Liver (tissue), 9 donors: ENCODE results near the gene RFLNA. TPM values are rescaled to one million over a fixed set of nuclear protein-coding genes. Genes with fewer than 3 reads are reported as not detected.

Source experiments
- DNase-seq: peaks from one replicate; pipeline ENCODE4 v3.0.0-alpha.2; 2017; ENCODE audit warnings: low spot score
- H3K27ac ChIP-seq, 2 donors: one replicate each; pipeline ENCODE4 v1.7.0; 2013; ENCODE audit warnings: inconsistent platforms in 2 of 2, low read length in 2 of 2, control low read depth in 1 of 2, low read depth in 1 of 2, mild to moderate bottlenecking in 1 of 2
- H3K27me3 ChIP-seq, 4 donors: one replicate each; pipeline versions ENCODE4 v1.6.1 to v1.7.0; 2013; ENCODE audit warnings: low read length in 3 of 4, inconsistent platforms in 1 of 4, mild to moderate bottlenecking in 1 of 4, moderate library complexity in 1 of 4; ENCODE audit not compliant: control insufficient read depth in 4 of 4, insufficient read depth in 4 of 4
- H3K36me3 ChIP-seq, 4 donors: one replicate each; pipeline versions ENCODE4 v1.6.1 to v1.7.0; 2013; ENCODE audit warnings: low read length in 3 of 4, mild to moderate bottlenecking in 3 of 4, low read depth in 1 of 4, moderate library complexity in 1 of 4; ENCODE audit not compliant: control insufficient read depth in 4 of 4, insufficient read depth in 3 of 4
- H3K4me1 ChIP-seq, 4 donors: one replicate each; pipeline versions ENCODE4 v1.6.1 to v1.7.0; 2013; ENCODE audit warnings: low read length in 3 of 4, mild to moderate bottlenecking in 3 of 4, moderate library complexity in 1 of 4; ENCODE audit not compliant: control insufficient read depth in 4 of 4, insufficient read depth in 4 of 4
- H3K4me3 ChIP-seq, 3 donors: one replicate each; pipeline versions ENCODE4 v1.6.1 to v1.7.0; 2013; ENCODE audit warnings: low read length in 3 of 3, control low read depth in 1 of 3, low read depth in 1 of 3, mild to moderate bottlenecking in 1 of 3
- H3K9ac ChIP-seq, 2 donors: one replicate each; pipeline ENCODE4 v1.7.0; 2013; ENCODE audit warnings: low read length in 2 of 2, mild to moderate bottlenecking in 2 of 2, moderate library complexity in 2 of 2, control low read depth in 1 of 2, low read depth in 1 of 2
- H3K9me3 ChIP-seq, 4 donors: one replicate each; pipeline versions ENCODE4 v1.6.1 to v1.7.0; 2013; ENCODE audit warnings: low read length in 3 of 4; ENCODE audit not compliant: control insufficient read depth in 4 of 4
- EGR1 ChIP-seq, 2 donors: IDR thresholded peaks; 2 replicates each; pipeline ENCODE4 v1.6.1; 2016 to 2018; ENCODE audit warnings: antibody characterized with exemption in 2 of 2, low read depth in 2 of 2
- FOXA1 ChIP-seq: IDR thresholded peaks from 2 replicates; pipeline ENCODE4 v1.6.1; 2016; ENCODE audit warnings: antibody characterized with exemption
- FOXA2 ChIP-seq: IDR thresholded peaks from 2 replicates; pipeline ENCODE4 v1.6.1; 2016; ENCODE audit warnings: antibody characterized with exemption
- GABPA ChIP-seq, 2 donors: IDR thresholded peaks in 1 of 2; conservative IDR thresholded peaks in 1 of 2; 2 replicates each; pipeline ENCODE4 v1.6.1; 2016; ENCODE audit warnings: antibody characterized with exemption in 2 of 2, mild to moderate bottlenecking in 1 of 2, moderate library complexity in 1 of 2
- HNF4A ChIP-seq, 2 donors: conservative IDR thresholded peaks; 2 replicates each; pipeline ENCODE4 v1.6.1; 2016; ENCODE audit warnings: antibody characterized with exemption in 2 of 2, mild to moderate bottlenecking in 2 of 2
- HNF4G ChIP-seq: IDR thresholded peaks from 2 replicates; pipeline ENCODE4 v1.6.1; 2016; ENCODE audit warnings: antibody characterized with exemption
- JUND ChIP-seq, 2 donors: IDR thresholded peaks; 2 replicates each; pipeline ENCODE4 v1.6.1; 2016; ENCODE audit warnings: antibody characterized with exemption in 2 of 2
- NR2F2 ChIP-seq: IDR thresholded peaks from 2 replicates; pipeline ENCODE4 v1.6.1; 2016; ENCODE audit warnings: antibody characterized with exemption
- RAD21 ChIP-seq, 2 donors: IDR thresholded peaks; 2 replicates each; pipeline ENCODE4 v1.6.1; 2016; ENCODE audit warnings: antibody characterized with exemption in 2 of 2, mild to moderate bottlenecking in 2 of 2
- RXRA ChIP-seq, 2 donors: IDR thresholded peaks; 2 replicates each; pipeline ENCODE4 v1.6.1; 2017 to 2018; ENCODE audit warnings: antibody characterized with exemption in 2 of 2, mild to moderate bottlenecking in 1 of 2
- SP1 ChIP-seq: IDR thresholded peaks from 2 replicates; pipeline ENCODE4 v1.6.1; 2018; ENCODE audit warnings: antibody characterized with exemption, mild to moderate bottlenecking
- TAF1 ChIP-seq: conservative IDR thresholded peaks from 2 replicates; pipeline ENCODE4 v1.6.1; 2016; ENCODE audit warnings: antibody characterized with exemption, mild to moderate bottlenecking
- YY1 ChIP-seq: IDR thresholded peaks from 2 replicates; pipeline ENCODE4 v1.6.1; 2016; ENCODE audit warnings: antibody characterized with exemption, mild to moderate bottlenecking
- WGBS: extraction: QIAGEN DNeasy Blood & Tissue Kit; methylation state at CpG from one replicate; pipeline ENCODE4 v1.1.7; 2013; 5-methylcytosine and 5-hydroxymethylcytosine counted together
- polyA plus RNA-seq, 2 donors: library from polyadenylated mRNA; stranded (reverse) in 1 of 2; unstranded in 1 of 2; fragments of 200-250 nt in 1 of 2; fragments of >200 nt in 1 of 2; fragmentation: Nextera tagmentation in 1 of 2; extraction: Ambion mirVana in 1 of 2; gene quantifications; one replicate each; pipeline versions ENCODE4 v1.2.1 to v1.2.3, GENCODE V29; 2013 to 2015
- total RNA-seq, 2 donors: library from RNA; depleted of rRNA; stranded (reverse); fragments of >200 nt; gene quantifications; one replicate each; pipeline ENCODE4 v1.2.3, GENCODE V29; 2014
- TF ChIP-seq, protein P1 (sequence below): IDR thresholded peaks from 2 replicates; pipeline ENCODE4 v1.6.1; 2016; ENCODE audit warnings: antibody characterized with exemption
- TF ChIP-seq, protein P2 (sequence below): fragments of 150-350 bp; IDR thresholded peaks from 2 replicates; pipeline ENCODE4 v1.5.1; 2017; ENCODE audit warnings: improper control_type of control experiment, low read depth, low read length; ENCODE audit not compliant: missing input control
- TF ChIP-seq, protein P3 (sequence below): IDR thresholded peaks from 2 replicates; pipeline ENCODE4 v1.6.1; 2016; ENCODE audit warnings: antibody characterized with exemption
- TF ChIP-seq, protein P4 (sequence below): IDR thresholded peaks from 2 replicates; pipeline ENCODE4 v1.6.1; 2016; ENCODE audit warnings: antibody characterized with exemption, mild to moderate bottlenecking
- TF ChIP-seq, protein P5 (sequence below): IDR thresholded peaks from 2 replicates; pipeline ENCODE4 v1.6.1; 2016; ENCODE audit warnings: antibody characterized with exemption
- donor health status: healthy.
- donor health status: healthy.
- donor health status: healthy.
- donor health status: healthy.
- donor health status: healthy.

The RFLNA gene
- total and polyA plus RNA-seq, 4 donors: 0.05 TPM; not detected in 2

DNA sequence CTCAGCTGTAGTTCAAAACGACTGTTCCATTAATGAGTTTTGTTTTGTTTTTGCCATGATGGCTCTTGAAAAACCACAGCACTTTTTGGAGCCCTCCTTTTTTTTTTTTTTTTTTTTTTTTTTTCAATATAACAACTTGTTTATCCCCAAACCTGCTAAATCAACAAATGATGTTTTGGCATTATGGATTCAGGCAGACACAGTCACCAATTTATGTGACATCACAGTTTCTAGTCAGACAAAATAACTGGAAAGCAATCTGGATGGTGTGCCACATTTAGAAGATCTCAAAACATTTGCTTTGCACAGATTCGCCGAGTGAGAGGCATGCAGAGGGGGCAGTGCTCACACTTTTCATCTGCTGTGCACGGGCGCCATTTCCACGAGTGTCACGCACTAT lies 7.9 kb upstream of the RFLNA start:
- no peak for DNase-seq
- 76% methylated on average over 7 of the region's 7 CpGs for WGBS
- no peaks in the 10 kb centered on the region for H3K36me3 ChIP-seq
- peaks cover 0 to 5% (median 1%) of the 10 kb centered on the region in 4 donors for H3K27me3 ChIP-seq
- H3K9me3 ChIP-seq: peaks cover 0 to 12% (median 7%) of the 10 kb centered on the region in 4 donors
- no peak overlapping the region for H3K9ac ChIP-seq
- TF ChIP-seq, protein P1, sequence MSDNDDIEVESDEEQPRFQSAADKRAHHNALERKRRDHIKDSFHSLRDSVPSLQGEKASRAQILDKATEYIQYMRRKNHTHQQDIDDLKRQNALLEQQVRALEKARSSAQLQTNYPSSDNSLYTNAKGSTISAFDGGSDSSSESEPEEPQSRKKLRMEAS: no peak
- no peak for TF ChIP-seq RXRA (IDR thresholded peaks at IDR 0.05)
- TF ChIP-seq, protein P2, sequence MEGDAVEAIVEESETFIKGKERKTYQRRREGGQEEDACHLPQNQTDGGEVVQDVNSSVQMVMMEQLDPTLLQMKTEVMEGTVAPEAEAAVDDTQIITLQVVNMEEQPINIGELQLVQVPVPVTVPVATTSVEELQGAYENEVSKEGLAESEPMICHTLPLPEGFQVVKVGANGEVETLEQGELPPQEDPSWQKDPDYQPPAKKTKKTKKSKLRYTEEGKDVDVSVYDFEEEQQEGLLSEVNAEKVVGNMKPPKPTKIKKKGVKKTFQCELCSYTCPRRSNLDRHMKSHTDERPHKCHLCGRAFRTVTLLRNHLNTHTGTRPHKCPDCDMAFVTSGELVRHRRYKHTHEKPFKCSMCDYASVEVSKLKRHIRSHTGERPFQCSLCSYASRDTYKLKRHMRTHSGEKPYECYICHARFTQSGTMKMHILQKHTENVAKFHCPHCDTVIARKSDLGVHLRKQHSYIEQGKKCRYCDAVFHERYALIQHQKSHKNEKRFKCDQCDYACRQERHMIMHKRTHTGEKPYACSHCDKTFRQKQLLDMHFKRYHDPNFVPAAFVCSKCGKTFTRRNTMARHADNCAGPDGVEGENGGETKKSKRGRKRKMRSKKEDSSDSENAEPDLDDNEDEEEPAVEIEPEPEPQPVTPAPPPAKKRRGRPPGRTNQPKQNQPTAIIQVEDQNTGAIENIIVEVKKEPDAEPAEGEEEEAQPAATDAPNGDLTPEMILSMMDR: no peak
- TF ChIP-seq NR2F2: no peak
- TF ChIP-seq FOXA2: no peak
- no peak for TF ChIP-seq SP1
- no peak for TF ChIP-seq YY1
- no peak for TF ChIP-seq HNF4A (conservative IDR thresholded peaks at IDR 0.05)
- no peak for TF ChIP-seq HNF4G
- TF ChIP-seq EGR1 (IDR thresholded peaks at IDR 0.05; ENCODE audit: low read depth in 2 of 2): no peak
- TF ChIP-seq, protein P3, sequence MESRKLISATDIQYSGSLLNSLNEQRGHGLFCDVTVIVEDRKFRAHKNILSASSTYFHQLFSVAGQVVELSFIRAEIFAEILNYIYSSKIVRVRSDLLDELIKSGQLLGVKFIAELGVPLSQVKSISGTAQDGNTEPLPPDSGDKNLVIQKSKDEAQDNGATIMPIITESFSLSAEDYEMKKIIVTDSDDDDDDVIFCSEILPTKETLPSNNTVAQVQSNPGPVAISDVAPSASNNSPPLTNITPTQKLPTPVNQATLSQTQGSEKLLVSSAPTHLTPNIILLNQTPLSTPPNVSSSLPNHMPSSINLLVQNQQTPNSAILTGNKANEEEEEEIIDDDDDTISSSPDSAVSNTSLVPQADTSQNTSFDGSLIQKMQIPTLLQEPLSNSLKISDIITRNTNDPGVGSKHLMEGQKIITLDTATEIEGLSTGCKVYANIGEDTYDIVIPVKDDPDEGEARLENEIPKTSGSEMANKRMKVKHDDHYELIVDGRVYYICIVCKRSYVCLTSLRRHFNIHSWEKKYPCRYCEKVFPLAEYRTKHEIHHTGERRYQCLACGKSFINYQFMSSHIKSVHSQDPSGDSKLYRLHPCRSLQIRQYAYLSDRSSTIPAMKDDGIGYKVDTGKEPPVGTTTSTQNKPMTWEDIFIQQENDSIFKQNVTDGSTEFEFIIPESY: no peak
- TF ChIP-seq RAD21 (IDR thresholded peaks at IDR 0.05): no peak
- TF ChIP-seq JUND (IDR thresholded peaks at IDR 0.05): no peak
- no peak for TF ChIP-seq TAF1
- no peak for TF ChIP-seq GABPA (IDR thresholded peaks at IDR 0.05 in 1 of 2, conservative IDR thresholded peaks at IDR 0.05 in 1 of 2)
- no peak for TF ChIP-seq FOXA1
- TF ChIP-seq, protein P4, sequence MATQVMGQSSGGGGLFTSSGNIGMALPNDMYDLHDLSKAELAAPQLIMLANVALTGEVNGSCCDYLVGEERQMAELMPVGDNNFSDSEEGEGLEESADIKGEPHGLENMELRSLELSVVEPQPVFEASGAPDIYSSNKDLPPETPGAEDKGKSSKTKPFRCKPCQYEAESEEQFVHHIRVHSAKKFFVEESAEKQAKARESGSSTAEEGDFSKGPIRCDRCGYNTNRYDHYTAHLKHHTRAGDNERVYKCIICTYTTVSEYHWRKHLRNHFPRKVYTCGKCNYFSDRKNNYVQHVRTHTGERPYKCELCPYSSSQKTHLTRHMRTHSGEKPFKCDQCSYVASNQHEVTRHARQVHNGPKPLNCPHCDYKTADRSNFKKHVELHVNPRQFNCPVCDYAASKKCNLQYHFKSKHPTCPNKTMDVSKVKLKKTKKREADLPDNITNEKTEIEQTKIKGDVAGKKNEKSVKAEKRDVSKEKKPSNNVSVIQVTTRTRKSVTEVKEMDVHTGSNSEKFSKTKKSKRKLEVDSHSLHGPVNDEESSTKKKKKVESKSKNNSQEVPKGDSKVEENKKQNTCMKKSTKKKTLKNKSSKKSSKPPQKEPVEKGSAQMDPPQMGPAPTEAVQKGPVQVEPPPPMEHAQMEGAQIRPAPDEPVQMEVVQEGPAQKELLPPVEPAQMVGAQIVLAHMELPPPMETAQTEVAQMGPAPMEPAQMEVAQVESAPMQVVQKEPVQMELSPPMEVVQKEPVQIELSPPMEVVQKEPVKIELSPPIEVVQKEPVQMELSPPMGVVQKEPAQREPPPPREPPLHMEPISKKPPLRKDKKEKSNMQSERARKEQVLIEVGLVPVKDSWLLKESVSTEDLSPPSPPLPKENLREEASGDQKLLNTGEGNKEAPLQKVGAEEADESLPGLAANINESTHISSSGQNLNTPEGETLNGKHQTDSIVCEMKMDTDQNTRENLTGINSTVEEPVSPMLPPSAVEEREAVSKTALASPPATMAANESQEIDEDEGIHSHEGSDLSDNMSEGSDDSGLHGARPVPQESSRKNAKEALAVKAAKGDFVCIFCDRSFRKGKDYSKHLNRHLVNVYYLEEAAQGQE: no peak
- TF ChIP-seq, protein P5, sequence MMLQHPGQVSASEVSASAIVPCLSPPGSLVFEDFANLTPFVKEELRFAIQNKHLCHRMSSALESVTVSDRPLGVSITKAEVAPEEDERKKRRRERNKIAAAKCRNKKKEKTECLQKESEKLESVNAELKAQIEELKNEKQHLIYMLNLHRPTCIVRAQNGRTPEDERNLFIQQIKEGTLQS: no peak
- H3K27ac ChIP-seq: no peak overlapping the region
- no peaks in the 10 kb centered on the region for H3K4me1 ChIP-seq
- H3K4me3 ChIP-seq: no peak overlapping the region
